HepG2 (cell line): ENCODE measurements around the gene HEXA. TPM values are rescaled to one million over a fixed set of nuclear protein-coding genes. Genes with fewer than 3 reads are reported as not detected.
A peak's percentile ranks its signal among the peaks of the same experiment; 100 is the strongest.

ENCODE experiments used
- AHR ChIP-seq: IDR thresholded peaks from 2 replicates; pipeline ENCODE4 v1.6.1; 2018; ENCODE audit warnings: missing genetic modification reagents, missing compliant biosample characterization
- AKNA ChIP-seq: sonication (generic); formaldehyde crosslinking; IDR thresholded peaks from 2 replicates; pipeline ENCODE4 v1.4.0; 2020; ENCODE audit warnings: missing genetic modification reagents, borderline replicate concordance
- BCLAF1 ChIP-seq: fragments of 450-650 bp; IDR thresholded peaks from 2 replicates; pipeline ENCODE4 v1.6.1; 2017; ENCODE audit warnings: mild to moderate bottlenecking
- FOSL2 ChIP-seq: sonication (generic); formaldehyde crosslinking; IDR thresholded peaks from 2 replicates; pipeline ENCODE4 v1.4.0; 2020; ENCODE audit warnings: missing genetic modification reagents
- MLXIP ChIP-seq: sonication (generic); formaldehyde crosslinking; IDR thresholded peaks from 2 replicates; pipeline ENCODE4 v1.9.0; 2021; ENCODE audit warnings: missing genetic modification reagents, borderline replicate concordance
- MTA3 ChIP-seq: sonication (generic); formaldehyde crosslinking; IDR thresholded peaks from 2 replicates; pipeline ENCODE4 v1.4.0; 2020; ENCODE audit warnings: missing genetic modification reagents
- MYPOP ChIP-seq: sonication (generic); formaldehyde crosslinking; IDR thresholded peaks from 2 replicates; pipeline ENCODE4 v1.8.1; 2023; ENCODE audit warnings: mild to moderate bottlenecking, moderate library complexity, missing genetic modification reagents
- NCOA5 ChIP-seq: sonication (generic); formaldehyde crosslinking; IDR thresholded peaks from 2 replicates; pipeline ENCODE4 v1.4.0; 2020; ENCODE audit warnings: missing genetic modification reagents
- SALL2 ChIP-seq: sonication (generic); formaldehyde crosslinking; IDR thresholded peaks from 2 replicates; pipeline ENCODE4 v1.8.1; 2023; ENCODE audit warnings: mild to moderate bottlenecking, missing genetic modification reagents, inconsistent platforms
- TBX2 ChIP-seq: sonication (generic); formaldehyde crosslinking; IDR thresholded peaks from 2 replicates; pipeline ENCODE4 v1.5.0; 2020; ENCODE audit warnings: missing genetic modification reagents, mild to moderate bottlenecking, borderline replicate concordance
- ZBTB10 ChIP-seq: sonication (generic); formaldehyde crosslinking; IDR thresholded peaks from 2 replicates; pipeline ENCODE4 v1.4.0; 2020; ENCODE audit warnings: missing genetic modification reagents, borderline replicate concordance
- ZC3H4 ChIP-seq: sonication (generic); formaldehyde crosslinking; IDR thresholded peaks from 2 replicates; pipeline ENCODE4 v1.4.0; 2020; ENCODE audit warnings: missing genetic modification reagents, borderline replicate concordance
- ZNF547 ChIP-seq: sonication (generic); formaldehyde crosslinking; IDR thresholded peaks from 2 replicates; pipeline ENCODE4 v1.5.1; 2020; ENCODE audit warnings: mild to moderate bottlenecking, missing genetic modification reagents
- polyA plus RNA-seq, 8 experiments: library from polyadenylated mRNA; depleted of rRNA in 3 of 8; stranded (reverse) in 7 of 8; unstranded in 1 of 8; fragments of >200 nt; fragmentation: Illumina TruSeq in 4 of 8; extraction: Trizol in 4 of 8; gene quantifications; 2 replicates each; pipeline versions ENCODE4 v1.2.1 to v1.2.3, GENCODE V29; 2011 to 2016; ENCODE audit warnings: low read depth in 4 of 8, missing spikeins in 1 of 8, mixed read lengths in 1 of 8; ENCODE audit not compliant: insufficient read depth in 1 of 8
- total RNA-seq, 5 experiments: library from RNA; depleted of rRNA; stranded (reverse); fragments of >200 nt; fragmentation: Illumina TruSeq; extraction: Trizol; gene quantifications; 2 replicates each; pipeline ENCODE4 v1.2.3, GENCODE V29; 2016; ENCODE audit warnings: low read depth in 1 of 5

Gene HEXA
- total and polyA plus RNA-seq, 2 of the 13 experiments (the other 11 are each of a cell fraction or from before 2014, with no cell fraction given) = 106 to 219 TPM

GRCh38 chr15:72375846-72376581 is at the start of gene HEXA (continued):
- TF ChIP-seq ZBTB10 (peak; percentile 78; the same call in 1 of the 2 replicates), NCOA5 (CRISPR knock-in tag) (0 out of 2 replicates have a peak, but pooled peaks have one; percentile 61), ZC3H4 (CRISPR knock-in tag) (no peak), BCLAF1 (no peak), AKNA (CRISPR knock-in tag) (peak; percentile 59; the same call in 1 of the 2 replicates), MYPOP (CRISPR knock-in tag) (peak; percentile 75; the same call in 1 of the 2 replicates), SALL2 (CRISPR knock-in tag) (peak; percentile 95), MTA3 (CRISPR knock-in tag) (no peak), MLXIP (CRISPR knock-in tag) (peak; percentile 78; the same call in 1 of the 2 replicates), AHR (CRISPR knock-in tag) (0 out of 2 replicates have a peak, but pooled peaks have one; percentile 73), TBX2 (CRISPR knock-in tag) (peak; percentile 84; the same call in 1 of the 2 replicates), ZNF547 (CRISPR knock-in tag) (peak; percentile 97), FOSL2 (CRISPR knock-in tag) (peak; percentile 52)
